Measurements from ENCODE around the gene DMC1.

DNA sequence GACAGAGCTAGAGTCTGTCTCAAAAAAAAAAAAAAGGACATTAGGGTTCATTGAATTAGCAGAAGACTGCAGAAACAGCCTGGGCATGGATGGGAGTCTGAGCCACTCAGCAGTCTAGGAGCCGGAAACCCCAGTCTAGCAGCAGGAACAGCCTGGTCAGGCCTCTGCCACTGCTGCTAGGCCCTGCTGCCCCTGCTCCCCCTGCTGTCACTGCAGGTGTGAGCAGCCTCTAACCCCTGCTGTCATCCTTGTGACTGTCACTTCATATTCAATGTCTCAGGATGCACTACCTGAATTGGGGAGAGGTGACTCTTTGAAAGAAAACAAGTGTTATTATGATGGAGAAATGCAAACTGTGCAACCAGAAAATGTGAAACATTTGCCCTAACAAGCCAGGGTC, 56.9 kb downstream of the DMC1 start:
- TF ChIP-seq, protein P1, sequence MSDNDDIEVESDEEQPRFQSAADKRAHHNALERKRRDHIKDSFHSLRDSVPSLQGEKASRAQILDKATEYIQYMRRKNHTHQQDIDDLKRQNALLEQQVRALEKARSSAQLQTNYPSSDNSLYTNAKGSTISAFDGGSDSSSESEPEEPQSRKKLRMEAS (IDR thresholded peaks at IDR 0.05; ENCODE audit: low read depth): no peak
- TF ChIP-seq, protein P2, sequence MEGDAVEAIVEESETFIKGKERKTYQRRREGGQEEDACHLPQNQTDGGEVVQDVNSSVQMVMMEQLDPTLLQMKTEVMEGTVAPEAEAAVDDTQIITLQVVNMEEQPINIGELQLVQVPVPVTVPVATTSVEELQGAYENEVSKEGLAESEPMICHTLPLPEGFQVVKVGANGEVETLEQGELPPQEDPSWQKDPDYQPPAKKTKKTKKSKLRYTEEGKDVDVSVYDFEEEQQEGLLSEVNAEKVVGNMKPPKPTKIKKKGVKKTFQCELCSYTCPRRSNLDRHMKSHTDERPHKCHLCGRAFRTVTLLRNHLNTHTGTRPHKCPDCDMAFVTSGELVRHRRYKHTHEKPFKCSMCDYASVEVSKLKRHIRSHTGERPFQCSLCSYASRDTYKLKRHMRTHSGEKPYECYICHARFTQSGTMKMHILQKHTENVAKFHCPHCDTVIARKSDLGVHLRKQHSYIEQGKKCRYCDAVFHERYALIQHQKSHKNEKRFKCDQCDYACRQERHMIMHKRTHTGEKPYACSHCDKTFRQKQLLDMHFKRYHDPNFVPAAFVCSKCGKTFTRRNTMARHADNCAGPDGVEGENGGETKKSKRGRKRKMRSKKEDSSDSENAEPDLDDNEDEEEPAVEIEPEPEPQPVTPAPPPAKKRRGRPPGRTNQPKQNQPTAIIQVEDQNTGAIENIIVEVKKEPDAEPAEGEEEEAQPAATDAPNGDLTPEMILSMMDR (IDR thresholded peaks at IDR 0.05): no peak
- TF ChIP-seq RXRA (IDR thresholded peaks at IDR 0.05; ENCODE audit: borderline replicate concordance, low read depth): no peak
- no peak for TF ChIP-seq GATA2 (CRISPR knock-in tag; IDR thresholded peaks at IDR 0.05)
- no peak for TF ChIP-seq NFIC (IDR thresholded peaks at IDR 0.05; ENCODE audit: borderline replicate concordance)
- no peak for TF ChIP-seq GABPA (IDR thresholded peaks at IDR 0.05; ENCODE audit: low read depth)
- no peak for TF ChIP-seq NRF1 (IDR thresholded peaks at IDR 0.05; ENCODE audit: low read depth, low read length)
- TF ChIP-seq MXI1 (IDR thresholded peaks at IDR 0.05; ENCODE audit: low read depth, low read length): no peak
- no peak for TF ChIP-seq EP300 (IDR thresholded peaks at IDR 0.05; ENCODE audit: borderline replicate concordance in 1 of 2, low read depth in 1 of 2, low read length in 1 of 2)
- TF ChIP-seq, protein P3, sequence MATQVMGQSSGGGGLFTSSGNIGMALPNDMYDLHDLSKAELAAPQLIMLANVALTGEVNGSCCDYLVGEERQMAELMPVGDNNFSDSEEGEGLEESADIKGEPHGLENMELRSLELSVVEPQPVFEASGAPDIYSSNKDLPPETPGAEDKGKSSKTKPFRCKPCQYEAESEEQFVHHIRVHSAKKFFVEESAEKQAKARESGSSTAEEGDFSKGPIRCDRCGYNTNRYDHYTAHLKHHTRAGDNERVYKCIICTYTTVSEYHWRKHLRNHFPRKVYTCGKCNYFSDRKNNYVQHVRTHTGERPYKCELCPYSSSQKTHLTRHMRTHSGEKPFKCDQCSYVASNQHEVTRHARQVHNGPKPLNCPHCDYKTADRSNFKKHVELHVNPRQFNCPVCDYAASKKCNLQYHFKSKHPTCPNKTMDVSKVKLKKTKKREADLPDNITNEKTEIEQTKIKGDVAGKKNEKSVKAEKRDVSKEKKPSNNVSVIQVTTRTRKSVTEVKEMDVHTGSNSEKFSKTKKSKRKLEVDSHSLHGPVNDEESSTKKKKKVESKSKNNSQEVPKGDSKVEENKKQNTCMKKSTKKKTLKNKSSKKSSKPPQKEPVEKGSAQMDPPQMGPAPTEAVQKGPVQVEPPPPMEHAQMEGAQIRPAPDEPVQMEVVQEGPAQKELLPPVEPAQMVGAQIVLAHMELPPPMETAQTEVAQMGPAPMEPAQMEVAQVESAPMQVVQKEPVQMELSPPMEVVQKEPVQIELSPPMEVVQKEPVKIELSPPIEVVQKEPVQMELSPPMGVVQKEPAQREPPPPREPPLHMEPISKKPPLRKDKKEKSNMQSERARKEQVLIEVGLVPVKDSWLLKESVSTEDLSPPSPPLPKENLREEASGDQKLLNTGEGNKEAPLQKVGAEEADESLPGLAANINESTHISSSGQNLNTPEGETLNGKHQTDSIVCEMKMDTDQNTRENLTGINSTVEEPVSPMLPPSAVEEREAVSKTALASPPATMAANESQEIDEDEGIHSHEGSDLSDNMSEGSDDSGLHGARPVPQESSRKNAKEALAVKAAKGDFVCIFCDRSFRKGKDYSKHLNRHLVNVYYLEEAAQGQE (IDR thresholded peaks at IDR 0.05; ENCODE audit: low read depth, low read length): no peak
- TF ChIP-seq TAF1 (IDR thresholded peaks at IDR 0.05; ENCODE audit: borderline replicate concordance, low read depth, low read length): no peak
- TF ChIP-seq POLR2AphosphoS5 (IDR thresholded peaks at IDR 0.05; ENCODE audit: low read depth, low read length): no peak
- TF ChIP-seq MEF2A (IDR thresholded peaks at IDR 0.05; ENCODE audit: borderline replicate concordance, low read depth): no peak
- TF ChIP-seq, protein P4, sequence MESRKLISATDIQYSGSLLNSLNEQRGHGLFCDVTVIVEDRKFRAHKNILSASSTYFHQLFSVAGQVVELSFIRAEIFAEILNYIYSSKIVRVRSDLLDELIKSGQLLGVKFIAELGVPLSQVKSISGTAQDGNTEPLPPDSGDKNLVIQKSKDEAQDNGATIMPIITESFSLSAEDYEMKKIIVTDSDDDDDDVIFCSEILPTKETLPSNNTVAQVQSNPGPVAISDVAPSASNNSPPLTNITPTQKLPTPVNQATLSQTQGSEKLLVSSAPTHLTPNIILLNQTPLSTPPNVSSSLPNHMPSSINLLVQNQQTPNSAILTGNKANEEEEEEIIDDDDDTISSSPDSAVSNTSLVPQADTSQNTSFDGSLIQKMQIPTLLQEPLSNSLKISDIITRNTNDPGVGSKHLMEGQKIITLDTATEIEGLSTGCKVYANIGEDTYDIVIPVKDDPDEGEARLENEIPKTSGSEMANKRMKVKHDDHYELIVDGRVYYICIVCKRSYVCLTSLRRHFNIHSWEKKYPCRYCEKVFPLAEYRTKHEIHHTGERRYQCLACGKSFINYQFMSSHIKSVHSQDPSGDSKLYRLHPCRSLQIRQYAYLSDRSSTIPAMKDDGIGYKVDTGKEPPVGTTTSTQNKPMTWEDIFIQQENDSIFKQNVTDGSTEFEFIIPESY (IDR thresholded peaks at IDR 0.05; ENCODE audit: borderline replicate concordance, low read depth): no peak
